ENCODE results near the gene FAM25C. TPM values are rescaled to one million over a fixed set of nuclear protein-coding genes. Genes with fewer than 3 reads are reported as not detected.

The FAM25C gene
- total RNA-seq, result not detected in 2 replicates

GRCh38 chr10:47999691-48000090 lies at the start of gene FAM25C:
Gene FAM25C (minus strand): TSS chr10:47999791. CDS start chr10:47999765, 26 bp downstream.

Small RNAs within 50 kb of the gene (small RNA-seq; reads per million reads assigned to genes)
- not detected for gene RNA5SP315

Other genes starting within 250 kb of the FAM25C start
- gene SYT15B, start 236.2 kb downstream of the FAM25C start, total RNA-seq, result 0.22 and 0.39 TPM in 2 replicates
- not detected in 2 replicates for gene NPY4R2, start 81.1 kb downstream of the FAM25C start, total RNA-seq